ENCODE measurements around the gene SIPA1L3.
A peak's percentile ranks its signal among the peaks of the same experiment; 100 is the strongest.

The SIPA1L3 gene

GRCh38 chr19:38111898-38112297 is 204.9 kb downstream of the SIPA1L3 start:
- DNase-seq = no peak
- in situ Hi-C loops (cut with MboI; ENCODE audit: low pct_unique_long_range_greater_than_20kb, low sequenced_read_pairs) = no loop called here

- in situ Hi-C loops (cut with MboI; ENCODE audit: low pct_unique_long_range_greater_than_20kb, low sequenced_read_pairs) = no loop called here
Observed at GRCh38 chr19:38114651-38115050, 207.6 kb downstream of the SIPA1L3 start.

GRCh38 chr19:38115271-38115802 is 208.3 kb downstream of the SIPA1L3 start:
- in situ Hi-C loops (cut with MboI; ENCODE audit: low pct_unique_long_range_greater_than_20kb, low sequenced_read_pairs) = no loop called here
- peak; percentile 28 for DNase-seq

More at GRCh38 chr19:38114651-38115050, 207.6 kb downstream of the SIPA1L3 start:
- DNase-seq = no peak

- in situ Hi-C loops (cut with MboI; ENCODE audit: low pct_unique_long_range_greater_than_20kb, low sequenced_read_pairs) = no loop called here
- DNase-seq = no peak
Observed at GRCh38 chr19:38118176-38118575, 211.2 kb downstream of the SIPA1L3 start.

GRCh38 chr19:38120471-38121025 is 213.5 kb downstream of the SIPA1L3 start:
- in situ Hi-C loops (cut with MboI; ENCODE audit: low pct_unique_long_range_greater_than_20kb, low sequenced_read_pairs) = no loop called here
- DNase-seq = no peak

- in situ Hi-C loops (cut with MboI; ENCODE audit: low pct_unique_long_range_greater_than_20kb, low sequenced_read_pairs) = no loop called here
- no peak for DNase-seq
Observed at GRCh38 chr19:38122402-38123093, 215.5 kb downstream of the SIPA1L3 start.

- no peak for DNase-seq
- in situ Hi-C loops (cut with MboI; ENCODE audit: low pct_unique_long_range_greater_than_20kb, low sequenced_read_pairs) = no loop called here
Observed at GRCh38 chr19:38125238-38125637, 218.2 kb downstream of the SIPA1L3 start.

- in situ Hi-C loops (cut with MboI; ENCODE audit: low pct_unique_long_range_greater_than_20kb, low sequenced_read_pairs) = no loop called here
Observed at GRCh38 chr19:38130399-38130798, 223.4 kb downstream of the SIPA1L3 start.

GRCh38 chr19:38132781-38133180 is 225.8 kb downstream of the SIPA1L3 start:
- in situ Hi-C loops (cut with MboI; ENCODE audit: low pct_unique_long_range_greater_than_20kb, low sequenced_read_pairs) = no loop called here

More at GRCh38 chr19:38130399-38130798, 223.4 kb downstream of the SIPA1L3 start:
- no peak for DNase-seq

GRCh38 chr19:38133319-38133718 is 226.3 kb downstream of the SIPA1L3 start:
- in situ Hi-C loops (cut with MboI; ENCODE audit: low pct_unique_long_range_greater_than_20kb, low sequenced_read_pairs) = no loop called here
- no peak for DNase-seq

More at GRCh38 chr19:38132781-38133180, 225.8 kb downstream of the SIPA1L3 start:
- DNase-seq = no peak

GRCh38 chr19:38134540-38135149 is 227.6 kb downstream of the SIPA1L3 start:
- in situ Hi-C loops (cut with MboI; ENCODE audit: low pct_unique_long_range_greater_than_20kb, low sequenced_read_pairs) = no loop called here
- peak; percentile 77 for DNase-seq

- in situ Hi-C loops (cut with MboI; ENCODE audit: low pct_unique_long_range_greater_than_20kb, low sequenced_read_pairs) = no loop called here
- DNase-seq = no peak
Observed at GRCh38 chr19:38135150-38135998, 228.4 kb downstream of the SIPA1L3 start.

- in situ Hi-C loops (cut with MboI; ENCODE audit: low pct_unique_long_range_greater_than_20kb, low sequenced_read_pairs) = no loop called here
- DNase-seq = no peak
Observed at GRCh38 chr19:38139122-38139521, 232.1 kb downstream of the SIPA1L3 start.

- DNase-seq = no peak
- in situ Hi-C loops (cut with MboI; ENCODE audit: low pct_unique_long_range_greater_than_20kb, low sequenced_read_pairs) = no loop called here
Observed at GRCh38 chr19:38141108-38141507, 234.1 kb downstream of the SIPA1L3 start.

GRCh38 chr19:38142176-38143035 is 235.4 kb downstream of the SIPA1L3 start:
- peak; percentile 60 for DNase-seq
- in situ Hi-C loops (cut with MboI; ENCODE audit: low pct_unique_long_range_greater_than_20kb, low sequenced_read_pairs) = no loop called here

GRCh38 chr19:38143847-38144246 is 236.8 kb downstream of the SIPA1L3 start:
- DNase-seq = peak; percentile 14
- in situ Hi-C loops (cut with MboI; ENCODE audit: low pct_unique_long_range_greater_than_20kb, low sequenced_read_pairs) = no loop called here

GRCh38 chr19:38144667-38145066 is 237.7 kb downstream of the SIPA1L3 start:
- in situ Hi-C loops (cut with MboI; ENCODE audit: low pct_unique_long_range_greater_than_20kb, low sequenced_read_pairs) = no loop called here
- DNase-seq = no peak

- no peak for DNase-seq
- in situ Hi-C loops (cut with MboI; ENCODE audit: low pct_unique_long_range_greater_than_20kb, low sequenced_read_pairs) = no loop called here
Observed at GRCh38 chr19:38145623-38146022, 238.6 kb downstream of the SIPA1L3 start.

Measured in KBM-7 (cell line).